ENCODE results near the gene NRIP2.

GRCh38 chr12:2805143-2805520 is 29.7 kb downstream of the NRIP2 start:
- TF ChIP-seq CTCF (IDR thresholded peaks at IDR 0.05) (no peak), POLR2AphosphoS5 (IDR thresholded peaks at IDR 0.05) (no peak), POLR2A (IDR thresholded peaks at IDR 0.05) (no peak)

Data from suprapubic skin (tissue), 4 donors.